HG02884 (cell line): ENCODE measurements around the gene FGD4.

Source experiments
- ATAC-seq: cut with Tn5 transposase; IDR thresholded peaks from one replicate; pipeline ENCODE4 v1.9.1; 2021; ENCODE audit warnings: mild to moderate bottlenecking, moderate library complexity; ENCODE audit not compliant: unreplicated experiment

FGD4 gene

DNA sequence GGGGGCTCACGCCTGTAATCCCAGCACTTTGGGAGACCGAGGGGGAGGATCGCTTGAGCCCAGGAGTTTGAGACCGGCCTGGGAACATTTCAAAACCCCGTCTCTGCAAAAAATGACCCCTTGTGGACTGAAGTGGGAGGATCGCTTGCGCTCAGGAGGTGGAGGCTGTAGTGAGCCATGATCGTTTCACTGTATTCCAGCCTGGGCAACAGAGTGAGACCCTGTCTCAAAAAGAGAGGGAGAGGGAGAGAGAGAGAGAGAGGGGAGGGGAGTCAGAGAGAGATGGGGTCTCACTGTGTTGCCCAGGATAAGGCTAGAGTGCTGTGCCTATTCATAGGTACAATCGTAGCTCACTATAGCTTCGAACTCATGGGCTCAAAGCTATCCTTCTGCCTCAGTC, 2.8 kb downstream of the FGD4 start:
- ATAC-seq, result no peak

DNA sequence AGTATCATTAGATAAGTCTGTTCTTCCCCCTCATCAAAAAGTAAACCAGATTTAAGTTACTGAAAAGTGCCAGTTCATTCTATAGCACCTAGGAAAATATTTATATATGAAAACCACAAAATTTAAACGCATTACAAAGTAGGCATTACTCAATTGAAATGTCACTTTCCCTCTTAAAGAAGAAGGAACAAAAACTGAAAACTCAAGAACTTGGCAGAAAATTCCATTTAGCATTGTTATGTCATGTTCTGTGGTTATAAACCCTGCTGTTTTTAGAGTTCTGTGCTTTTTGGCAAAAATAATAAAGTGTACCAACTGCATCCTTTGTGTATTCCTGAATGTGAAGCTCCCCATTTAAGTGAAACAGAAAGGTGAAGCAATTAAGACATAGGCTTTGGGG, 3.6 kb downstream of the FGD4 start:
- no peak for ATAC-seq

DNA sequence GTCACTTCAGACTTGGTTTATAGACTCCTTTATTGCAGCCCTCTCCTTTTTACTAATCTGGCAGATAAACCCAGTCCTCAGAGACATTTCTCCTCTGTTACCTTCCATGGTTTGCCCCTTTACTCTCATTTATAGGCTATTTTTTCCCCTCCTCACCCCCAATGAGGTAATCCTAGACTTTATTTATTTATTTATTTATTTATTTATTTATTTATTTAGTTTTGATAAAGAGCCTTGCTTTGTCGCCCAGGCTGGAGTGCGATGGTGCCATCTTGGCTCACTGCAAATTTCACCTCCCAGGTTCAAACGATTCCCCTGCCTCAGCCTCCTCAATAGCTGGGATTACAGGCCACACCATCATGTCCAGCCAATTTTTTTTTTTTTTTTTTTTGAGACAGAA, 8.4 kb downstream of the FGD4 start:
- ATAC-seq, result no peak

DNA sequence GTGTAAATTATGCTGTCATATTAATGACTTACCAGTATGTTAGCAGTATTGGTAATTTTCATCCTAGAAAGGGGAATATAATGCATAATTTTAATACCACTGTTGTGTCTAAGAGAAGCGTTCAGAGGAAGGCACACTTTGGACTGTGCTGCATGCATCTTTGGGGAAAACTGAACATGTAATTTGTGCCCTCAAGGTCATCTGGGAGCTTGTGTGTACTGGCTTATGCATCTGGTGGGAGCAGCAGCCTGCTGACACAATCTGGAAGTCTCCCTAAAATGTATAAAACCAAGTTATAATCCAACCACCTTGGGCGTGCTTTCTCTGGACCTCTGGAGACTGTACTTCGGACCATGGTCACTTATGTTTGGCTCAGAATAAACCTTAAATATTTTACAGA, 14.1 kb downstream of the FGD4 start:
- ATAC-seq, result no peak

DNA sequence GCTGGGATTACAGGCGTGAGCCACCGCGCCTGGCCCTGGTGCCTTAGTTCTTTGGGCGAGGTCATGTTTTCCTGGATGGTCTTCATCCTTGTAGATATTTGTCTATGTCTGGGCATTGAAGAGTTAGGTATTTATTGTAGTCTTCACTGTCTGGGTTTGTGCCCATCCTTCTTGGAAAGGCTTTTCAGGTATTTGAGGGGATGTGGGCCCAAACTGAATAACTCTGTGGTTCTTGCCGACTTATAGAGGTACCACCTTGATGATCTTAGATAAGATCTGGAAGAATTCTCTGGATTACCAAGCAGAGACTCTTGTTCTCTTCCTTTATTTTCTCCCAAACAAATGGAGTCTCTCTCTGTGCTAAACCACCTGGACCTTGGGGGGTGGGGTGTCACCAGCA, 18.9 kb downstream of the FGD4 start:
- ATAC-seq, result no peak

DNA sequence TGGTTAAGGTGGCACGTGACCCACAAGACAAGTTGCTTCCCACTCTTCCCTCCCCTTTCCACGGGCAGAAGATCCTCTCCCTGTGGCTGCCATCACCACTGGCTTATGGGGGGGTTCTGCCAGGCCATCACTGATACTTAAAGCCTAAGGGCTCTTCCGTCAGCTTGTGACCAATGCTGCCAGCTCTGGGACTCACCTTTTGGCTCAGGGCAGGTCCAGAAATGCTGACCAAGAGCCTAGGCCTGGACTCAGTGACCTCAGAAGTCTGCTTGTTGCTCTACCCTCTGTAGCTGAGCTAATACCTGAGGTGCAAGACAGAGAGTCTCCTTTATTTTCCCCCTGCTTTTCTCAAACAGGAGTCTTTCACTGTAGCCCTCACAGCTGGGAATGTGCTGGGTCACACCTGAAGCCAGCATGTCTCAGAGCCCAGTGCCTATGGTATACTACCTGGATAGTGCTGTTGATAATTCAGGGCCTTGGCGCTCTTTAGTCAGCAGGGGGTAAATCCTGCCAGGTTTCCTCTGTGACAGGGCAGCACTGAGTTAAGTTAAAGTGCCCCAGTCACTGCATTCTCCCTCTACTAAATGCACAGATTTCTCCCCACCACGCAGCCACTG, 19.7 kb downstream of the FGD4 start:
- no peak for ATAC-seq

DNA sequence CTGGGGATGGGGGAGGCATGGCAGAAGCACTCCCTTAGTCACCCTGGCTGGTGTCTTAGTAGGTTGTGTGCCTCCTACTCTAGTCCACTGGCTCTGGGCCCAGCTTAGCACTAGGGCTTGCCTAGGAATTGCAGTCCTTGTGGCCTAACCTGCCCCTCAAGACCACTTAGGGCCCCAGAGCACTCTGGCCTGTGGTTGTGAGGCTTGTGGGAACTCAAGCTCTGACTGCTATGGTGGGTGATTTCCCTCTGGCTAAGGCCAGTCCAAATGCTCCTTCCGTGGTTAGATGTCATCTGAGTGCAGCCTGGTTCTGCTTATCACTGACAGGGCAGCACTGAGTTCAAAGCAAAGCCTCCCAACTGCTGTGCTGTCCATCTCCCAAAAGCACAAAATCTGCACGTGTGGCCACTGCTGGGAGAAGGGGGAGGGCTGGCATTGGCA, 20.2 kb downstream of the FGD4 start:
- no peak for ATAC-seq

DNA sequence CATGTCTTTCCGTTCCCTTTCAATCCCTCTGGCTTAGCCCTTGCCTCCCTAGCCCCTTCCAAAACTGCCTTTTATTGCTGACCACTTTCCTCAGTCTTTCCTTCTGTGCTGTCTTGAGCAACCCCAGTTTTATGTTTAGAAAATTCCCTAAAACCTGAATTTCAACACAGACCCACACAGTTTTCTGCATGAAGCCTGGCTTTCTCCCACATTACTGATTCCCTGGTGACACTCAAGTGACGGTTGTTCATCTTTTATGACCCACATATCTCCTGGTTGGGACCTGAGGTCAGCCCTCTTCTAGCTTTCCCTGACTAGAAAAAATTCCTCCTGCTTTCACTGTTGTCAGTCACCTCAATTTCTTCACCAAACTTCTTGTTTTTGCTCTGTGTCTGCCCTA, 21.0 kb downstream of the FGD4 start:
- no peak for ATAC-seq

DNA sequence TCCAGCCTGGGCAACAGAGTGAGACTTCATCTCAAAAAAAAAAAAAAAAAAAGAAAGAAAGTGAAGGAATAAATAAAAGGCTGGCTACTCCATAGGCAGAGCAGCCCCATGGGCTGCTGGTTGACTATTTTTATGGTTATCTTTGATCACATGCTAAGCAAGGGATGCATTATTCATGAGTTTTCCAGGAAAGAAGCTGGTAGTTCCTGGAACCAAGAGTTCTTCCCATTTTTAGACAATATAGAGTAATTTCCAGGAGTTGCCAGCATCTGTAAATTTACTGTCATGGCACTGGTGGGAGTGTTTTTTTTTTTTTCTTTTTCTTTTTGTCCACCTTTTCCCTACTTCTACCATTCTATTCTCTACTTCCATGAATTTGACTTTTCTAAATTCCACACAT, 24.2 kb downstream of the FGD4 start:
- no peak for ATAC-seq

DNA sequence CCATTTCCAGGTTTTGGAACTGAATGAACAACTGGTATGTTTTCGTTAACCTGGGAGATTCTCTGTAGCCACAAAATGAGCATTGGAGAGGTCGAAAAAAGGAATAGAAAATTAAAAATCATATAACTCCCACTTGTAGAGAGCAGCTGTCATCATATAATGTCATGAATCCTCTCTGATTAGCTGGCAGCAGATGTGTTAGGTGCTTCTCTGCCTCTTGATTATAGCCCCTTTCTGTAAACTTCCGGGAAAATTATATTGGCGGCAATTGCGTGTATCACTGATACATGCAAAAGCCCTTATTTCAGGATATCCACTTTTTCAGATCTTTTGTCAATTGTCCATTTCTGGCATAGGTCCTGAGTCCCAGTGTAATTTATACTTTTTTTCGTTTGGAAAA, 31.7 kb downstream of the FGD4 start:
- ATAC-seq, result no peak

DNA sequence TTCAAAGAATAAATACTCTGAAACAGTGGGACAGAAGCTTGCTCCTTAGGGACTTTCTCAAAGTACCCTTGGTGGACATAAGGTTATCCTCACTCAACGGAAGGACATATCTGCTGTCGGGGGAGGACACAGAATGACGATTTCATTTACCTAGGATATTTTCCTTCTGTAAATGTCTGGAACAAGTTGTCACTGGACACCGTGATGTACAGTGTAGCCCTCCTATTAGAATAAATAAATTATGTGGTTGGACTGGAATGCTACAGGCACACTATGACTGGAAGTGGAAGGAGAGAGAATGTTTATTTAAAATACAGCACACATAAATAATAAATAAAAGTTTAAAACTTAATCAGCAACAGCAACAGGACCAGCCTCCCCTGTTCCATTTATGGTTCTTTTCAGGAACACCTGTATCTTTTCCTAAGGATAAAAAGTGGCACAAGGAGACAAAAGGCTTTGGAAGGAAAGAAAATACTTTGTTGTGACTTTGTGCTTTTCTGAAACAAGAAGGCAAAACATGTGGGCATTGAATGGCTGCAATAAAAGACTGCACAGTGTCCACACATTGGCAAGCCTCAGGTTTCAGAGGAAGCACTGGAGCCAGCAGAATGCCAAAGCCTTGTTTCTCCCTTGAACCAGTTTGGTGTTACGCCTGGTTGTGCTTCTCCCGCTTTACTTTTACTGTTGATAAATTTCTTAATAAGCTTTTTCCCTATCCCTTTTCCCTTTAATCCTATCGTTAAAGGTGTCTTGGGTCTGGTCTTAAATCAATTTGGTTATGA, 36.8 kb downstream of the FGD4 start:
- no peak for ATAC-seq

DNA sequence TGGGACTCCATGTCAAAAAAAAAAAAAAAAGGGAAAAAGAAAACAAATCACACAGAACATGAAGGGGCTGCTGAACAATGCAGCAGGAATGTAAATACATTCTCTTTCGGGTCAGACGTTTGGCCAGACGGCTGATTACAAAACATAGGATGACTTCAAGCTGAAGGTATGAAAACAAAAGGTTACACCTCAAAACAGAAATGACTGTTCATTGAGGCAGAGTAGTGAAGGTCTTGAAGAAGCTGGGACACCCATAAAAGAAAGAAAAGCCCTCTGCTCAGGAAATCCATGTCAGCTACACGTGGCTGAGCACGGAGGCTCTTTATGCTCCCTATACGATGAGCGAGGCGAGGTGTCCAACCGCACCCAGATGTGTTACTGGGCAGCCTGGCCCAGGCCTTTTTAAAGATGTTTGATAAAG, 37.7 kb downstream of the FGD4 start:
- no peak for ATAC-seq

DNA sequence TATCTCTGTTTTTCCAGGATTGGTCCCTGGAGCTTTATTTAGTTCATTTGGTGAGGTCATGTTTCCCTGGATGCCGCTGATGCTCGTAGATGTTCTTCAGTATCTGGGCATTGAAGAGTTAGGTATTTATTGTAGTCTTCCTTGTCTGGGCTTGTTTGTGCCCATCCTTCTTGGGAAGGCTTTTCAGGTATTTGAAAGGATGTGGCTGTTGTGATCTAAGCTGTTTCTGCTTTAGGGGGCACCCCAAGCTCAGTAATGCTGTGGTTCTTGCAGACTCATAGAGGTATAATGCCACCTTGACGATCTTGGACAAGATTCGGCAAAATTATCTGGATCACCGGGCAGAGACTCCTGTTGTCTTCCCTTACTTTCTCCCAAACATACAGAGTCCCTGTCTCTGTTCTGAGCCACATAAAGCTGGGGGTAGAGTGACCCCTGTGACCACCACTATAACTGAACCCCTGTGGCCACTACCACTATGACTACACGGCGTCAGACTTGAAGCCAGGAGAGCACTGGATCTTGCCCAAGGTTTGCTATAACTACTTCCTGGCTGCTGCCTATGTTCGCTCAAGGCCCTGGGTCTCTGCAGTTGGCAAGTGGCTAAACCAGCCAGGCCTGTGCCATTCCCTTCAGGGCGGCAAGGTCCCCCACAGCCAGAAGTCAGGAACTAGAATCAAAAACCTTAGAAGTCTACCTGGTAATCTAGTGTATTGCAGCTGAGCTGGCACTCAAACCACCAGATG, 40.9 kb downstream of the FGD4 start:
- no peak for ATAC-seq

DNA sequence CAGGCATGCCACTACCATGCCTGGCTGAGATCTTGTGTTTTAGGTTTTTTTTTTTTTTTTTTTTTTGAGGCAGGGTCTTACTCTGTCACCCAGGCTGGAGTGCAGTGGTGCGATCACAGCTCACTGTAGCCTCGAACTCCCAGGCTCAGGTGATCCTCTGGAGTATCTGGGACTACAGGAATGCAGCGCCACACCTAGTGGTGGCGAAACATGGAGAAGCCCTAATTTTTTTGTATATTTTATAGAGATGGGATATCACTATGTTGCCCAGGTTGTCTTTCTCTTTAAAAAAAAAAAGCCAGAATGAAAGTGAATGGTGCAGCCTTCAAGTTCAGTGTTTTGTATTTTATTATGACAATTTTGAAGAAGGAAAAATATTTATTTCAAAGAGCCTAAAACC, 44.1 kb downstream of the FGD4 start:
- ATAC-seq, result no peak

DNA sequence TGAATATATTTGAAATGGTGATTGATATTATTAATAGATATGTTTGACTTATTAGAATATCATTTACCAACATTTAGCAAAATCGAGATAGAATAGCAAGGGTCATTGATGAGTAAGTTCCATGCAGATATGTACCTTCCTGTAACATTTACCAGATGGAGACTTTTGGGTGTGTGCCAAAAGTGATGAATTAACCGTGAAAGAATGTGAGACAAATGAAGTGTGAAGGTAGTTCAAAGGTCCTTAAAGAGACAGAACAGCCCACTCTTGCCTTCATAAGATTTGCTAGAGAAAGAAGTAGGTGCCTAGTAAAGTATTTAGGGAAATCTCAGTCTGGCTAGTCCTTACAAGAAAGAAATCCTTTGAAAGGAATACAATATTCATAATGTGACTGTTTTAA, 45.5 kb downstream of the FGD4 start:
- no peak for ATAC-seq

DNA sequence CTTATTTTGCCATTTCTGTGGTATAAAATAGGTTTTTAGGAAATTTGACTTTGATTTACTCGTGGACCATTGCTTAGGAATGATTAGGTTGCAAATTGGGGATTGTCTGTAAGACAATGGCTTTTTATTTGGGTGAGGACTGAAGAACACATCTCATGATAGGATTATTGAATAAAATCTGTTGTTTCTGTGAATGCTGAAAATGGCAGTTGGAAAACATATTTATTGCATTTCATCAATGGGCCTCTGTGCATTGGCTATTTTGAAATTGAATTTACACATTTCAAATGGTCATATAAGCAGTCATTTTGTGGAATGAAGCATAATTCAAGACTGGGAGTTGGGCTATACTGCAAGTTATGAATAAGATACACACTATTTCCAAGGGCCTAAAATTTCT, 46.0 kb downstream of the FGD4 start:
- no peak for ATAC-seq

DNA sequence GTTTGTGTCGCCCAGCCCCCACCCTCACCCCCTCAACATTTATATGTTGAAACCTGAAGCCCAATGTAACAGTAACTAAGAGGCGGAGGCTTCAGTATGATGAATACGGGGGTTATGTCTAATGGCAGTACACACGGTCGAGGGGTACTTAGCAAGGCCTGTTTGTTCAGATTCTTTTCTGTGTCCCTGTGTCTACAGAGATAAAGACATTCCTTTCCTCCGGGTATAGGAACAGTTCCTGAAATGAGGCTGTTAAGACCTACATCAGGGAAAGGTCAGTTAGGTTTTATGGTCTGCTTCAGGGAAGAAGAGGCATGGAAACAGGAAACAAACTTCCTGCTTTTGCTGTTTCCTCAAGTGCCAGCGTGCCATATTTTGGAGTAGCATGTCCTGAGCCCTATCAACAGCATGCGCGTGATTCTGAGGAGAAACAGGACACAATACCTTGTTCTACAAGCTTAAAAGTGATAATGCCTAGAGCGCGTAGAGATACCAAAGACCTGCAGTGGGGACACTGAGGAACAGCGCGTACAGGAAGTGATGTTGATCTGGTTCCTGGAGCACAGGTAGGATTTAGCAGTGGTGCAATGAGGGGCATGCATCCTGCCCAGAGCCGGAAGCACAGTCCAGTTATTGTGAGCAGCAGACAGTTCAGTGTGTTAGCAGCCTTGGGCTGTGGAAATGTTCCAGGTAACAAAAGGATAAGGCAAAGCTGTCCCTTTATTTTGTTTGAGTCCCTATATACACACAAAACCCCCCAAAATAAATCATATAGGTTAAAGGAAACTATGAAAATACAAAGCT, 47.2 kb downstream of the FGD4 start:
- ATAC-seq, result no peak

DNA sequence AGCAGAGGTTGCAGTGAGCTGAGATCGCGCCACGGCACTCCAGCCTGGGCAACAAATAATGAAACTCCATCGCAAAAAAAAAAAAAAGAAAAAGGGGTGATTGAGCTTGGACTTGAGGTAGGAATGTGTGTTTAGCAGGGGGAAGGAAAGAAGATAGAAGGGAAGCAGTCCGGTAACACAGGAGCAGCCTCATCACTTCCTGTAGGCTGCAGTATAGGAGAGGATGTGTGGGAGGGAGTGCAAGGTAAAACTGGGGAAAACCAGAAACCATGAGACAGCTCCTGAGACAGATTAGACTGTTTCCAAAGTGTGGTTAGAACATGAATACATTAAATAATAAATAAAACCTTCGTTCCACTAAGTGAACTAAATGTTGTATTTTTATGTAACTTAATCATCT, 49.2 kb downstream of the FGD4 start:
- ATAC-seq, result no peak

DNA sequence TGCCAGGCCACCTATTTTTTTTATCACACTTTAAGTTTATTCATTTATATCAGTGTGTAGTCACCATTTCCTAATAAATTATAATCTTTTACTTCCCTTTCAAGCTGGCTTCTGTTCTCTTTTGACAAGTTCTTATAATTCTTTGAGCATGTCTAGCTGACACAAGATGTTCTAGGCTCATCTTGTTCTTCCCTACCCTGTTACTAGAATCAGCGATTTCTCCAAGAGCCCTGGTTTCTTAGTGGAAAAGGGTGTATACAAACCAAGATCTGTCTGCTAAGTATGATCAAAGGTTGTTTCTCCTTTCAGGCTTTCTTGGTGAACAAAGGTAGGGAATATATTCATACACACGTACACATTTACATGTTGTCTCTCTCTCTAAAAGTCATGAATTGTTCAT, 51.0 kb downstream of the FGD4 start:
- no peak for ATAC-seq

DNA sequence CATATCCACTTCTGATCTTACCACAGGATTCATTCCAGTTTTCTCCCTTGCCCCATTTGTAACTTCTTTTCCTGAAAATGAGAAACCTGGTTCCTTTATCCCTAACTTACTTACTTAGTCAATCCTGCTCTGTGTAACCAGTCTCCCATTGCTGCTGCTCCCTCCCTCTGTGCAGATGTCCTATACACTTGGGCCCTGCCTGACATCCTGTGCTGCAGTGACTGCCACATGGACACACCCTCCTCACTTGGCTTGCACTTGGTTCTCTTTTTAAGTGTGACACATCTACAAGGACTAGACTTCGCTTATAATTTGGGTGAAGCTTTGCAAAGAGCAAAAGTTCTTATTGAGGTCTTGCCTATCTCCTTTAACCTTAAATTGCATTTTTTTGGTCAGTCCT, 51.4 kb downstream of the FGD4 start:
- ATAC-seq, result no peak

DNA sequence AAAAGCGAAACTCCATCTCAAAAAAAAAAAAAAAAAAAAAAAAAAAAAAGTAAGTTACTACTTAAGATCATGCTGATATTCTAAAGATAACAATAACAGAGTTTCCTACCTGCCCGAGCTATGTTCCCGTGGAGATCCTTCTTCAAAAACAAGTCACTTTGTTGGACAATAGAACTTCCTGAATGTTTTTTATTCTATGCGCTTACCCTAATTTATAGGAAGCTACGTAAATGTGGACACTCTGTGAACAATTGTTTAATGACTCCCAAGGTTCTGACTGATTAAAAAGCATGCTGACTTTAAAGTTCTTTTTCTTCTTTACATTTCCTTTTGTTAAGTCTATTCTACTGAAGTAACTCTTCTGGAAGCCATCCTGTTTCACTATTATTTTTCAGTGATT, 52.5 kb downstream of the FGD4 start:
- ATAC-seq, result no peak
